Keratinocyte (primary cell): ENCODE results near the gene ARHGAP15. TPM values are rescaled to one million over a fixed set of nuclear protein-coding genes. Genes with fewer than 3 reads are reported as not detected.

ENCODE experiments used
- DNase-seq: peaks from one replicate; pipeline ENCODE4 v3.0.0-alpha.2; 2011; ENCODE audit warnings: low read depth, missing footprints, low spot score
- FAIRE-seq: peaks from 2 replicates; lab custom pipeline; 2011; peaks lifted over from hg19 to GRCh38; lab: Jason Lieb, UNC
- H2AFZ ChIP-seq: 2 replicates; pipeline ENCODE4 v1.6.0; 2012; ENCODE audit warnings: low read length, control low read depth, inconsistent platforms; ENCODE audit not compliant: control insufficient read depth
- H3K27ac ChIP-seq: 2 replicates; pipeline ENCODE4 v1.5.1; 2011; ENCODE audit warnings: low read length; ENCODE audit not compliant: control insufficient read depth, insufficient read depth
- H3K27me3 ChIP-seq: 3 replicates; pipeline ENCODE4 v1.6.0; 2011; ENCODE audit warnings: low read length; ENCODE audit not compliant: control insufficient read depth, insufficient read depth; ENCODE audit errors: extremely low read depth
- H3K36me3 ChIP-seq, 2 experiments: 2 replicates in 1 of 2; 3 replicates in 1 of 2; pipeline ENCODE4 v1.5.1; 2011; ENCODE audit warnings: low read length in 2 of 2, mild to moderate bottlenecking in 1 of 2; ENCODE audit not compliant: control insufficient read depth in 2 of 2, insufficient read depth in 2 of 2; ENCODE audit errors: extremely low read depth in 1 of 2
- H3K4me1 ChIP-seq: 3 replicates; pipeline ENCODE4 v1.5.1; 2011; ENCODE audit warnings: low read length; ENCODE audit not compliant: control insufficient read depth, insufficient read depth; ENCODE audit errors: extremely low read depth
- H3K4me2 ChIP-seq: 3 replicates; pipeline ENCODE4 v1.6.0; 2011; ENCODE audit warnings: low read depth, low read length; ENCODE audit not compliant: control insufficient read depth, insufficient read depth; ENCODE audit errors: extremely low read depth
- H3K4me3 ChIP-seq, 3 experiments: fragments of 200-600 bp in 1 of 3; sonication (generic) in 1 of 3; 2 replicates in 2 of 3; 3 replicates in 1 of 3; pipeline ENCODE4 v1.5.1; 2011 to 2016; ENCODE audit warnings: low read length in 3 of 3, mild to moderate bottlenecking in 3 of 3, control low read depth in 2 of 3, inconsistent platforms in 1 of 3, low read depth in 1 of 3, mixed read lengths in 1 of 3, mixed run types in 1 of 3, moderate library complexity in 1 of 3; ENCODE audit not compliant: control insufficient read depth in 2 of 3, insufficient read depth in 2 of 3; ENCODE audit errors: extremely low read depth in 1 of 3
- H3K79me2 ChIP-seq: 2 replicates; pipeline ENCODE4 v1.6.0; 2012; ENCODE audit warnings: low read length; ENCODE audit not compliant: control insufficient read depth, insufficient read depth
- H3K9ac ChIP-seq: 3 replicates; pipeline ENCODE4 v1.6.0; 2011; ENCODE audit warnings: low read length; ENCODE audit not compliant: control insufficient read depth, insufficient read depth; ENCODE audit errors: extremely low read depth
- H3K9me1 ChIP-seq: 3 replicates; pipeline ENCODE4 v1.6.0; 2011; ENCODE audit warnings: low read length; ENCODE audit not compliant: control insufficient read depth, insufficient read depth; ENCODE audit errors: extremely low read depth
- H3K9me3 ChIP-seq: 2 replicates; pipeline ENCODE4 v1.5.1; 2012; ENCODE audit warnings: low read depth, low read length; ENCODE audit not compliant: control insufficient read depth
- H4K20me1 ChIP-seq: 3 replicates; pipeline ENCODE4 v1.6.0; 2011; ENCODE audit warnings: low read length; ENCODE audit not compliant: control insufficient read depth, insufficient read depth; ENCODE audit errors: extremely low read depth
- EZH2 ChIP-seq: IDR thresholded peaks from one replicate; pipeline ENCODE4 v1.6.1; 2012; ENCODE audit warnings: inconsistent platforms, mild to moderate bottlenecking, low read length, moderate library complexity
- dilution Hi-C: fragments of 300-500 bp; cut with MboI; formaldehyde crosslinking; loops from one replicate; pipeline ENCODE4 v1.7.0; 2020; ENCODE audit warnings: low sequenced_read_pairs; ENCODE audit not compliant: extremely low pct_ligation_motif_present
- polyA plus RNA-seq, 5 experiments: library from polyadenylated mRNA; depleted of rRNA in 3 of 5; stranded (reverse) in 3 of 5; stranded (forward) in 1 of 5; unstranded in 1 of 5; fragments of >200 nt; gene quantifications; 1 replicate in 1 of 5; 2 replicates in 3 of 5; 3 replicates in 1 of 5; pipeline versions ENCODE4 v1.2.1 to v1.2.3, GENCODE V29; 2011 to 2012; ENCODE audit warnings: missing spikeins in 2 of 5, low read depth in 1 of 5, low replicate concordance in 1 of 5
- TF ChIP-seq, protein P1 (sequence below), 3 experiments: IDR thresholded peaks in 1 of 3; conservative IDR thresholded peaks in 1 of 3; optimal IDR thresholded peaks in 1 of 3; 2 replicates in 2 of 3; 3 replicates in 1 of 3; pipeline versions ENCODE3 to v1.5.1; 2011; ENCODE audit warnings: low read length in 3 of 3, mild to moderate bottlenecking in 3 of 3, moderate library complexity in 2 of 3, control low read depth in 1 of 3, inconsistent platforms in 1 of 3; ENCODE audit not compliant: insufficient read depth in 2 of 3; ENCODE audit errors: extremely low read depth in 1 of 3

The ARHGAP15 gene
- polyA plus RNA-seq, 1 donor (not counting 4 experiments of a cell fraction or from before 2014, with no cell fraction given) = not detected

GRCh38 chr2:143486976-143487375 lies 357.8 kb downstream of the ARHGAP15 start:
- Histone ChIP-seq H3K36me3 (no peaks in the 10 kb centered on the region), H3K9me1 (no peaks in the 10 kb centered on the region), H3K27ac (no peak overlapping the region), H2AFZ (no peak overlapping the region), H3K79me2 (no peaks in the 10 kb centered on the region), H3K4me3 (no peak overlapping the region), H3K4me1 (no peaks in the 10 kb centered on the region), H4K20me1 (no peaks in the 10 kb centered on the region), H3K4me2 (no peak overlapping the region), H3K9ac (no peak overlapping the region), H3K9me3 (no peaks in the 10 kb centered on the region), H3K27me3 (no peaks in the 10 kb centered on the region)
- no peak for FAIRE-seq
- TF ChIP-seq, protein P1, sequence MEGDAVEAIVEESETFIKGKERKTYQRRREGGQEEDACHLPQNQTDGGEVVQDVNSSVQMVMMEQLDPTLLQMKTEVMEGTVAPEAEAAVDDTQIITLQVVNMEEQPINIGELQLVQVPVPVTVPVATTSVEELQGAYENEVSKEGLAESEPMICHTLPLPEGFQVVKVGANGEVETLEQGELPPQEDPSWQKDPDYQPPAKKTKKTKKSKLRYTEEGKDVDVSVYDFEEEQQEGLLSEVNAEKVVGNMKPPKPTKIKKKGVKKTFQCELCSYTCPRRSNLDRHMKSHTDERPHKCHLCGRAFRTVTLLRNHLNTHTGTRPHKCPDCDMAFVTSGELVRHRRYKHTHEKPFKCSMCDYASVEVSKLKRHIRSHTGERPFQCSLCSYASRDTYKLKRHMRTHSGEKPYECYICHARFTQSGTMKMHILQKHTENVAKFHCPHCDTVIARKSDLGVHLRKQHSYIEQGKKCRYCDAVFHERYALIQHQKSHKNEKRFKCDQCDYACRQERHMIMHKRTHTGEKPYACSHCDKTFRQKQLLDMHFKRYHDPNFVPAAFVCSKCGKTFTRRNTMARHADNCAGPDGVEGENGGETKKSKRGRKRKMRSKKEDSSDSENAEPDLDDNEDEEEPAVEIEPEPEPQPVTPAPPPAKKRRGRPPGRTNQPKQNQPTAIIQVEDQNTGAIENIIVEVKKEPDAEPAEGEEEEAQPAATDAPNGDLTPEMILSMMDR (optimal IDR thresholded peaks at IDR 0.05 in 1 of 3, IDR thresholded peaks at IDR 0.05 in 1 of 3, conservative IDR thresholded peaks at IDR 0.05 in 1 of 3; ENCODE audit: extremely low read depth in 1 of 3, insufficient read depth in 2 of 3, low read length in 3 of 3) = no peak
- no peak for TF ChIP-seq EZH2
- dilution Hi-C loops = no loop called here
- DNase-seq = no peak

GRCh38 chr2:143489145-143489544 lies 359.9 kb downstream of the ARHGAP15 start:
- DNase-seq (no peak), FAIRE-seq (no peak)
- dilution Hi-C loops = no loop called here
- Histone ChIP-seq H2AFZ (no peak overlapping the region), H3K27ac (no peak overlapping the region), H3K9me1 (no peaks in the 10 kb centered on the region), H3K4me2 (no peak overlapping the region), H3K9me3 (no peaks in the 10 kb centered on the region), H3K9ac (no peak overlapping the region), H3K36me3 (no peaks in the 10 kb centered on the region), H4K20me1 (no peaks in the 10 kb centered on the region), H3K27me3 (no peaks in the 10 kb centered on the region), H3K4me3 (no peak overlapping the region), H3K4me1 (no peaks in the 10 kb centered on the region), H3K79me2 (no peaks in the 10 kb centered on the region)
- no peak for TF ChIP-seq EZH2
- TF ChIP-seq, protein P1 (optimal IDR thresholded peaks at IDR 0.05 in 1 of 3, IDR thresholded peaks at IDR 0.05 in 1 of 3, conservative IDR thresholded peaks at IDR 0.05 in 1 of 3; ENCODE audit: extremely low read depth in 1 of 3, insufficient read depth in 2 of 3, low read length in 3 of 3) = no peak
